ENCODE data around the gene SPOCK1.

Gene SPOCK1

GRCh38 chr5:137216976-137217598 lies 282.0 kb downstream of the SPOCK1 start:
- in situ Hi-C loops (cut with HindIII; ENCODE audit: low pct_unique_long_range_greater_than_20kb, low sequenced_read_pairs): no loop called here
- DNase-seq (ENCODE audit: low read depth in 1 of 2, low spot score in 1 of 2): peak in 1 of 2 experiments; percentile 10
- TF ChIP-seq JUND (IDR thresholded peaks at IDR 0.05; ENCODE audit: low read depth): no peak

GRCh38 chr5:137215780-137216179 lies 283.3 kb downstream of the SPOCK1 start:
- TF ChIP-seq JUND (IDR thresholded peaks at IDR 0.05; ENCODE audit: low read depth): no peak
- in situ Hi-C loops (cut with HindIII; ENCODE audit: low pct_unique_long_range_greater_than_20kb, low sequenced_read_pairs): no loop called here

DNA sequence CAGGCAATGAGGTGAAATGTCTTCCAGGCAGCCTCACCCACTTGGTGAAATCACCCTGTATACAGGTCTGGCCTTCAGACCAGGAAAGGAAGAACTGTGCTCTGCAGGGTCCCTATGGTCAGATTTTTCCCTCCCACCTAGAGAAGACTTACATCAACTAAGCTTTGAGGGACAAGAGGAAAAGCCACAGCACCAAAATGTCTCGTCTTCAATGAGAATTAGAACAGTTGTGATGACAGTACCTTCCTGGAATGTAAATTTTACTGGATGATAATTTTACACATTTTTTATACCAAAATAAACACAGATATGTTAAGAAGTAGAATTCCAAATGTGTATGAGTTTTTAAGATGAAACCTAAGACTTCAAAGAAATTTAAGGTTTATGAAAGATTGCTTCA lies 283.9 kb downstream of the SPOCK1 start:
- no peak for DNase-seq (ENCODE audit: low read depth in 1 of 2, low spot score in 1 of 2)
- in situ Hi-C loops (cut with HindIII; ENCODE audit: low pct_unique_long_range_greater_than_20kb, low sequenced_read_pairs): no loop called here
- TF ChIP-seq JUND (IDR thresholded peaks at IDR 0.05; ENCODE audit: low read depth): no peak

More at GRCh38 chr5:137215780-137216179, 283.3 kb downstream of the SPOCK1 start:
- DNase-seq (ENCODE audit: low read depth in 1 of 2, low spot score in 1 of 2): no peak

DNA sequence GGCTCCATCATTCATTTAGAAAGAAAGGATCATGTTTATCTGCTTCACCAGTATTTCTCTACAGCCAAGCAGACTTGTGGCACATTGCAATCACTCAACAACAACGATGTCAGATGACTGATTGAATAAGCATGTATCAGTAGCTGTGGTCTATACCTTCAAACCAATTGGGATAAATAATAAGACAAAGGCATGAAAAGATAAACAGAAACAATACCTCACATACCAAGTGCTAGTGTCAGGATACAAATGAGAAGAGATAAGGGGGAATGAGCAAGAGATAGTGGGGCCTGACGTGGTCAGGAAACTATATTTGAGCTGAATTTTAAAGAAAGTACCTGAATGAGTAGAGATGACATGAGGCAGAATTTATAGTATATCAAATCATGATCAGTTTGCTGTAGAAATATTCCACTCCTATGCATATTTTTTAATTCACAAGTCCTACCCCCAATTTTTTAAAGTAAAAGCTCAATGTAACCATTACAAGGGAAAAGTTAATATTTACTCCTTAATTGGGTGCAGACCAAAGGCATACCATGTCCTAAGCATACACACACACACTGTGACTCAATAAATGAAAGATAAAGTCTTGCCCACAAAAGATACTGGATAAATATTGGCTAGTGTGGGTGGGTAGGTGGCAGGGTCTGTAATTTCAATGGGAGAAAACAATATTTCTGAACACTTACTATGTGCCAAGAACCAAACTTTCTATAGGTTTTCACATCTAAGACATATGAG lies 284.5 kb downstream of the SPOCK1 start:
- in situ Hi-C loops (cut with HindIII; ENCODE audit: low pct_unique_long_range_greater_than_20kb, low sequenced_read_pairs): no loop called here
- no peak for DNase-seq (ENCODE audit: low read depth in 1 of 2, low spot score in 1 of 2)
- no peak for TF ChIP-seq JUND (IDR thresholded peaks at IDR 0.05; ENCODE audit: low read depth)

GRCh38 chr5:137212471-137212870 lies 286.7 kb downstream of the SPOCK1 start:
- TF ChIP-seq JUND (IDR thresholded peaks at IDR 0.05; ENCODE audit: low read depth): no peak
- DNase-seq (ENCODE audit: low read depth in 1 of 2, low spot score in 1 of 2): no peak
- in situ Hi-C loops (cut with HindIII; ENCODE audit: low pct_unique_long_range_greater_than_20kb, low sequenced_read_pairs): no loop called here

- TF ChIP-seq JUND (IDR thresholded peaks at IDR 0.05; ENCODE audit: low read depth): no peak
- in situ Hi-C loops (cut with HindIII; ENCODE audit: low pct_unique_long_range_greater_than_20kb, low sequenced_read_pairs): no loop called here
- no peak for DNase-seq (ENCODE audit: low read depth in 1 of 2, low spot score in 1 of 2)
Measured at GRCh38 chr5:137209232-137209809, 289.8 kb downstream of the SPOCK1 start.

DNA sequence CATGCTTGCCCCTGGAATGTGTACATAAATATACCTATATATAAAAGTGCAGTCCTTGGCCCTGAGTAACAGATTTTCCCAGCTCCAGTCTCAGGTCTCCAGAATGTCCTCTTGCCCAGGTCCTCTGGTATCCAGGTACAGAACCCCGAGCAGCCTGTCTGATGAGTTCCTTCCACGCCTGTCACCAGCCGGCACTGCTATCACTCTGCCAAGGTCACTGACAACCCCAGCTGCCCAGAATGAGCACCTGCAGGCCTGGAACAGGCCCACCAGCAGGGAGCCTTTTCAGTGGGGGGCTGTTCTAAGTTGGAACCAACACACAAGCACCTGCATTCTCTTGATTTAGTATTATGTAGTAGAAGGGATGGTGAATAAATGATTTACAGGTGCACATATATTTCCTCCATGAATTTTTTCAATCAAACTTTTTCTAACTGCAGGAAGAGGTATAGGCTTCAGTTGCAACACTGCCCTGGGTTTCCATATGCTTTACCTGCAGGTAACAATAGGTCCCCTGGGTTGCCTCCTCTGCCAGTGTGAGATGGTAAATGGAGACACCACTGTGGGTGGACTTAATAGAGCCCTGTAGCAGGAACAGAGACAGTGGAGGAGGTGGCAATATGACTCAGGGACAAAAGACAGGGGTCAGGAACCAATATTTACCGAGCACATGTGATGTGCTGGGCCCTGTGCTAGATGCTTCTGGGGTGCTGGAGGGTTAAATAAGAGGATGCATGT lies 291.9 kb downstream of the SPOCK1 start:
- in situ Hi-C loops (cut with HindIII; ENCODE audit: low pct_unique_long_range_greater_than_20kb, low sequenced_read_pairs): no loop called here
- TF ChIP-seq JUND (IDR thresholded peaks at IDR 0.05; ENCODE audit: low read depth): no peak
- DNase-seq (ENCODE audit: low read depth in 1 of 2, low spot score in 1 of 2): no peak

DNA sequence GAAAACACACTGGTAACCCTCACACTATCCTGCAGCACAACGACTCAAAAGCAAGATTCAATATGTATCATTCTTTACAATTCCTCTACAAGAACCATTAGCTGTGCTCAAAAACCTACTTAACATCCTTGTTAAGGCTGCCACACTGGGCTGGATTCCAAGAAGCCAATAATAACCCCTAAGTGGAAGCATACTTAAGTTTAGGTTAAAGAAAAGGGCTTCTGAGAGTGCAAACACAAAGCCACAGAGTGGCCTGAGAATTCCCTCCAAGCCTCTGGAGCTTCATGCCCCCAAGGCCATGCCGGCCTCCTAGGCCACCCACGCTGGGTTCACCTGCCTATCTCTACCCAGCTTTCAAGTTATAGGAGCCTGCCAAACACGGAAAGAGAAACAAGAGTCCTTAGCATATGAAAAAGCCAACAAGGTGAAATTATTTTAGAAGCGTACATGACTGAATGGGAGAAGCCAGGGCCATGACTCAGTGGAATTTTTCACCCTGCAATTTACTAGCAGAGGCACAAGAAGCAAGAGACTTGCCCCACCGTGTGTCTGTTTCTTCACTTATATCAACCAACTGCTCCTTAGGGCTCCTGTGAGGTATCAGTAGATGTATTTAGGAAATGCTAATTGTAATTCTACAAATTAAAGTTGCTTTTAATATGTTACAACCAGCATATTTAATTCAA lies 293.0 kb downstream of the SPOCK1 start:
- no peak for TF ChIP-seq JUND (IDR thresholded peaks at IDR 0.05; ENCODE audit: low read depth)
- in situ Hi-C loops (cut with HindIII; ENCODE audit: low pct_unique_long_range_greater_than_20kb, low sequenced_read_pairs): no loop called here
- no peak for DNase-seq (ENCODE audit: low read depth in 1 of 2, low spot score in 1 of 2)

GRCh38 chr5:137205231-137206027 lies 293.7 kb downstream of the SPOCK1 start:
- no peak for TF ChIP-seq JUND (IDR thresholded peaks at IDR 0.05; ENCODE audit: low read depth)
- in situ Hi-C loops (cut with HindIII; ENCODE audit: low pct_unique_long_range_greater_than_20kb, low sequenced_read_pairs): no loop called here
- no peak for DNase-seq (ENCODE audit: low read depth in 1 of 2, low spot score in 1 of 2)

DNA sequence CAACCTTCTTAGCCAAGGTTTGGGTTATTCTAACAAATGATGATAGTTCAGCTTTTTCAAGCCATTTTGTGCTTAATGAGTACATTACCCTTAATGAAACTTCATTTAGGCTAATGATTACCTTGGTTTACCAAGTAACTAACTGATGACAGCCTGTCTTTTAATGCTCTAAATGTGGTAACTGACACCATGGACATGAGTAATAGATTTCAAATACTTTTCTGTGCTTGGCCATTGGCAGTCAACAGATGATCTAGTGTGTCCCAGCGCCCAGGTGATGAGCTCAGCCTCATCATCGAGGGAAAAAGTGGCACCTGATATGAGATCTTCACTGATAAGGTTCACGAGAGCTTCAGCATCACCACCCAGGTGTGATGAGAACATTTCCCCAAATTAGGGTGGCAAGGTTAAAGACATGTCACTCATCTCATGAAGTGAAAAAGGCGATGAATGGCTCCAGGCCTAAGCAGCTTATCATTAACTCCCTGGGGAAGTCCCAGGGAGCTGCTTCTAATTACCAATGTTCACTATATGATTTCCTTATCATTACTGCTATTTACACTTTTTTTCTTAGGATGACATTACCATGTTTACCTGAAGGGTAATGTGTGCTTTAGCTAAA lies 296.0 kb downstream of the SPOCK1 start:
- TF ChIP-seq JUND (IDR thresholded peaks at IDR 0.05; ENCODE audit: low read depth): no peak
- DNase-seq (ENCODE audit: low read depth in 1 of 2, low spot score in 1 of 2): no peak
- in situ Hi-C loops (cut with HindIII; ENCODE audit: low pct_unique_long_range_greater_than_20kb, low sequenced_read_pairs): no loop called here

DNA sequence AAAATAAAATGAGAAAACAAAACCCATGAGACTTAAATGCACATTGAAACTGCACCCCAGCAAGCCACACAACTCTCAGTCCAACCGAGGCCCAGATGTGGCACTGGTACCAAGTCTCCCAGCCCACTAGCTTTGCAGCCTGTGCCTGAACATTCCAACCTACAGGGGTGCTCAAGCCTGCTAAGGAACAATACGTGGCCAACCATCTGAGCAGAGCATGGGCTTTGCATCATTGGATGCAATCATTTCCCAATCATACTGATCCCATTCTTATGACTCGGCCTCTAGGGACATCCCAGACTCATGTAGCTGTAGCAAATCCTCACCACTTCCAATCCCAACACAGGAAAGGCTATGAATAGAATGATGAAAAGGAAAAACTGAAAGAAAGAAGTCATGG lies 297.2 kb downstream of the SPOCK1 start:
- no peak for TF ChIP-seq JUND (IDR thresholded peaks at IDR 0.05; ENCODE audit: low read depth)
- DNase-seq (ENCODE audit: low read depth in 1 of 2, low spot score in 1 of 2): peak in 1 of 2 experiments; percentile 17
- in situ Hi-C loops (cut with HindIII; ENCODE audit: low pct_unique_long_range_greater_than_20kb, low sequenced_read_pairs): no loop called here

All from T47D (cell line).